ENCODE measurements around the gene S1PR5. TPM values are rescaled to one million over a fixed set of nuclear protein-coding genes. Genes with fewer than 3 reads are reported as not detected.
A peak's percentile ranks its signal among the peaks of the same experiment; 100 is the strongest.
"Not testable (repeated sequence)": the region's sequence is repeated elsewhere in the genome, so short reads cannot be mapped to it uniquely, and the experiment has no call there.

Gene S1PR5
- polyA plus RNA-seq, 3 donors = 1.2 to 1.4 (median 1.2) TPM

DNA sequence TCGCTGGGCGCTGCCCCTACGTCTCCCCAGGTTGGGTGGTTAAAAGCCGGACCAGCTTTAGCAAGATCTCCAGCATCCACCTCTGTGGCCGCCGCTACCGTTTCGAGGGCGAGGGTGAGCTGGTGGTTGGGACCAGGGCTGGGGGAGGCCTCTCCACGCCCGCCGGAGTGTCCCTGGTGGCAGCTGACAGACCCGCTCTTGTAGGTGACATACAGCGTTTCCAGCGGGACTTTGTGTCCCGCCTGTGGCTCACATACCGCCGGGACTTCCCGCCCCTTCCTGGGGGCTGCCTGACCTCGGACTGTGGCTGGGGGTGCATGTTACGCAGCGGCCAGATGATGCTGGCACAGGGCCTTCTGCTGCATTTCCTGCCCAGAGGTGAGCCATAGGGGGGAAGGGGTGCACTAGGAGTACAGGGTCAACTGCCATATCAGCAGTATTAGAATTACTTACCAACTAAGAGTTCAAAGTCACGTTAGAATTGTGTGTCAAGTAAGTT, 27.6 kb upstream of the S1PR5 start:
- DNase-seq = no peak

GRCh38 chr19:10544242-10544752, 27.1 kb upstream of the S1PR5 start:
- no peak for DNase-seq

DNA sequence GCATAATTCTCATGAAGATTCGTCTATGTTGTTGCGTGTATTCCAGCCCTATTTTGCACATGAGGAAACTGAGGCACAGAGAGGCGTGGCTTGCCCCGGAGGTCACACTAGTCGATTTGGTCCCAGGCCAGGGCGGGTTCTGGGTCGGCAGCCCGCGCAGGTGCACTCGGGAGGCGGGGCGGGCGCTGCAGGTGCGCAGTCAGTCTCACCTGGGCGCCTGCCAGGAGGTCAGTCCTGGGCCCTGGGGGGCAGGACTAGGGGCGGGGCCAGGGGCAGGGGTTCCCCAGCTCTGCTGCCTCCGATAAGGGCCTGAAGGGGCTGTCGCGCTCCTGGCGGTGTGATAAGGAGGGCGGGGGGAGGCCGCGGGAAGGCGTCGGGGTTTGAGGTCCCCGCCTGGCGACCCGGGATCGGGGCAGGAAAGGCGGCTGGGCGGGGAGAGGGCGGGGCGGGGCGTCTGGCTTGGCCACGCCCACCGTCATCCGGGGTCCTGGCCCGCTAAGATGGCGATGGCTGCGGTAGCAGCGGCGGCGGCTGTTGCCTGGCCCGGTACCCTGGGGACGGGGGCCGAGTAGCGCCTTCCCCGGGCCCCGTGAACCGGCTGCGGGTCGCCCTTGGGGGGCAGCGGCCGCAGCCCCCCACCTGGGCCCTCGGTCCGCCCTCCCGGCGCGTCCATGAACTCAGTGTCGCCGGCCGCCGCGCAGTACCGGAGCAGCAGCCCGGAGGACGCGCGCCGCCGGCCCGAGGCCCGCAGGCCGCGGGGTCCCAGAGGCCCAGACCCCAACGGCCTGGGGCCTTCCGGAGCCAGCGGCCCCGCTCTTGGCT, 26.4 kb upstream of the S1PR5 start, which contains the start of gene ATG4D:
TSS of gene ATG4D (plus strand) at position 485 of the 822 bp plus-strand sequence. CDS start at position 672, 187 bp downstream.
- DNase-seq = peak; percentile 71

- DNase-seq = no peak
Measured at GRCh38 chr19:10543059-10543419, 25.8 kb upstream of the S1PR5 start.

DNA sequence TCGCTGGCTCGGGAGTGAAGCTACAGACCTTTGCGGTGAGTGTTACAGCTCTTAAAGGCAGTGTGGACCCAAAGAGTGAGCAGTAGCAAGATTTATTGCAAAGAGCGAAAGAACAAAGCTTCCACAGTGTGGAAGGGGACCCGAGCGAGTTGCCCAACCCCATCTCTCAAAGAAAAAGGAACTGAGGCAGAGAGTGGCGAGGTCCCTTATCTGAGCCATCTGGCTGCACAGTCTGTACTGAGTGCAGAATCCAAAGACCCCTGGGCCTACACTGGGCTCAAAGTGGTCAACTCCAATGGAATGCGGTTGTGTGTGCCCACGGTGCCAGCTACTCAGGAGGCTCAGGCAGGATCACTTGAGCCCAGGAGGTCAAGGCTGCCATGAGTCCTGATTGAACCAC, 21.8 kb upstream of the S1PR5 start:
- not testable (repeated sequence) for DNase-seq

DNA sequence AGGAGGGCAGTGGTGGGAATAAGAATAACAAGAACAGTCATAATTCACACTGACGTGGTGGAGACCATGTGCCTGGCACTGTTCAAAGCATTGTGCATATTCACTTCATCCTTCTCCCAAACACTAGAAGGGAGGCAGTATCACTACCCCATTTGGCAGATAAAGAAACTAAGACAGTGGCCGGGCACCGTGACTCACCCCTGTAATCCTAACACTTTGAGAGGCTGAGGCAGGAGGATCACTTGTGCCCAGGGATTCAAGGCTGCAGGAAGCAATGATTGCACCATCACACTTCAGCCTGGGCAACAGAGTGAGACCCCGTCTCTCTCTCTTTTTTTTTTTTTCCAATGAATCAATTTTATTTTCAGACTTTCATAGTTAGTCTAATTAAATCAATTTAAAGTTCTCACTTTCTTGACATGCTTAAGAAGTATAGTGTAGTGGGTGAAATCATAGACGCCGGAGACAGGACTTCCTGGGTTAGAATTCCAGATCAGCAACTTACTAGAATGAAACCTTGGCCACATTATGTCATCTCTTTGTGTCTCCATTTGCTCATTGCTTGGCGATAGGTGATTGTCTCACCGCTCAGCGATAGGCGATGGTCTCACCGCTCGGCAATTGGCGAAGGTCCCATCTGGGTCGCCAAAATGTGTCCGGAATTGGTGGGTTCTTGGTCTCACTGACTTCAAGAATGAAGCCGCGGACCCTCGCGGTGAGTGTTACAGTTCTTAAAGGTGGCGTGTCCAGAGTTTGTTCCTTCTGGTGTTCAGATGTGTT, 21.1 kb upstream of the S1PR5 start:
- no peak for DNase-seq

GRCh38 chr19:10537668-10538067, 20.4 kb upstream of the S1PR5 start:
- DNase-seq = no peak

GRCh38 chr19:10535613-10536012, 18.4 kb upstream of the S1PR5 start:
- no peak for DNase-seq

- no peak for DNase-seq
Measured at GRCh38 chr19:10533646-10534386, 16.6 kb upstream of the S1PR5 start.

GRCh38 chr19:10532457-10532856, 15.2 kb upstream of the S1PR5 start:
- no peak for DNase-seq

DNA sequence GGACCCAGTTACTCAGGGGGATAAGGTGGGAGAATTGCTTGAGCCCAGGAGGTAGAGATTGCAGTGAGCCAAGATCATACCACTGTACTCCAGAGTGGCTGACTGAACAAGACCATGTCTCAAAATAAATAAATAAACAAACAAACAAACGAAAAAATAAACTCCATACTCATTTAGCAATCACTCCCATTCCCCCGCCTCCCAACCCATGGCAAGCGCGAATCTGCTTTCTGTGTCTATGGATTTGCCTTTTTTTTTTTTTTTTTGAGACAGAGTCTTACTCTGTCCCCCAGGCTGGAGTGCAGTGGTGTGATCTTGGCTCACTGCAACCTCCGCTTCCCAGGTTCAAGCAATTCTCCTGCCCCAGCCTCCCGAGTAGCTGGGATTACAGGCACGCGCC, 9.6 kb upstream of the S1PR5 start:
- DNase-seq = not testable (repeated sequence)

- no peak for DNase-seq
Measured at GRCh38 chr19:10525636-10526035, 8.4 kb upstream of the S1PR5 start.

- no peak for DNase-seq
Measured at GRCh38 chr19:10523135-10523636, 5.9 kb upstream of the S1PR5 start.

DNA sequence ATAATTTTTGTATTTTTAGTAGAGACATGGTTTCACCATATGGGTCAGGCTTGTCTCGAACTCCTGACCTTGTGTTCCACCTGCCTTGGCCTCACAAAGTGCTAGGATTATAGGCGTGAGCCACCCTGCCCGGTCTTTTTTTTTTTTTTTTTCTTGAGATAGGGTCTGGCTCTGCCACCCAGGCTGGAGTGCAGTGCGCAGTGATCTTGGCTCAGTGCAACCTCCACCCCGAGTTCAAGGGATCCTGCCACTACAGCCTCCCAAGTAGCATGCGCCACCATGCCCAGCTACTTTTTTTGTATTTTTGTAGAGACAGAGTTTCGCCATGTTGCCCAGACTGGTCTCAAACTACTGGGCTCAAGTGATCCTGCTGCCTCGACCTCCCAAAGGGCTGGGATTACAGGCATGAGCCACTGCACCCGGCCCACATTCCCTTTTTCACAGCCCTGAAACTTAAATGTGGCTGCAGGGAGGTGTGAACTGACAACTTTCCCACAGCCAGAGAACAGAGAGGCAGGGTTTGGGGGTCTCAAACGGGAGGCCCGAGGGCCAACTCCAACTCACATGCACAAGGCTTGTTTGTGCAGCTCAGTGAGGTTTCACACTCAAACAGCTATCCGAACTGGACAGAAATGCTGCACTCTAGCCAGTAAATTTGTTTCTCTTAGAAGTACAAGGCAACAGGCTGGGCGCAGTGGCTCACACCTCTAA, 4.4 kb upstream of the S1PR5 start:
- DNase-seq = no peak

DNA sequence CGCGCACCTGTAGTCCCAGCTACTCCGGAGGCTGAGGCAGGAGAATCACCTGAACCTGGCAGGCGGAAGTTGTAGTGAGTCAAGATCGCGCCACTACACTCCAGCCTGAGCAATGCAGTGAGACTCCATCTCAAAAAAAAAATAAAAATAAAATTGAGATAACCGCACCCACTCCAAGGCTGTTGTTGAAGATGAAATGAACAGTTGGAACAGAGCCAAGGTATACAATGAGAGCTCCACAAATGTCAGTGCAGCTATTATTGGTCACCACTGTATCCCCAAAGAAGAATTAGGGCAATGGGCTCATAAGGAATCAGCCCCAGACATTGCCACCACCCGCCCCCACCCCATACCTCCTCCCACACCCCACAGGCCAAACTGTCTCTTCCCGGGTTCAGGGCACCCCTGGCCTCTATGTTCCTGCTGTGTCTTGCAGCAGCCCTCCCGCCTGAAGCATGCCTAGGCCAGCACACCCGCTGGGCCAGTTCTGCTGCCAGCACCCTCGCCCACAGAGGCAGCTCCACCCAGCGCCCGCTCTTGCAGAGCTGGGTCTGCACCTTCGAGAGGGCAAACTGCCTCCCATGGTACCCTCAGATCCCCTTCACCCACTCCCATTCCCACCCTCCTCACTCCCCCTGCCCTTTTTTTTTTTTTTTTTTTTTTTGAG, 3.5 kb upstream of the S1PR5 start:
- no peak for DNase-seq

- DNase-seq = no peak
Measured at GRCh38 chr19:10519421-10519820, 2.2 kb upstream of the S1PR5 start.

DNA sequence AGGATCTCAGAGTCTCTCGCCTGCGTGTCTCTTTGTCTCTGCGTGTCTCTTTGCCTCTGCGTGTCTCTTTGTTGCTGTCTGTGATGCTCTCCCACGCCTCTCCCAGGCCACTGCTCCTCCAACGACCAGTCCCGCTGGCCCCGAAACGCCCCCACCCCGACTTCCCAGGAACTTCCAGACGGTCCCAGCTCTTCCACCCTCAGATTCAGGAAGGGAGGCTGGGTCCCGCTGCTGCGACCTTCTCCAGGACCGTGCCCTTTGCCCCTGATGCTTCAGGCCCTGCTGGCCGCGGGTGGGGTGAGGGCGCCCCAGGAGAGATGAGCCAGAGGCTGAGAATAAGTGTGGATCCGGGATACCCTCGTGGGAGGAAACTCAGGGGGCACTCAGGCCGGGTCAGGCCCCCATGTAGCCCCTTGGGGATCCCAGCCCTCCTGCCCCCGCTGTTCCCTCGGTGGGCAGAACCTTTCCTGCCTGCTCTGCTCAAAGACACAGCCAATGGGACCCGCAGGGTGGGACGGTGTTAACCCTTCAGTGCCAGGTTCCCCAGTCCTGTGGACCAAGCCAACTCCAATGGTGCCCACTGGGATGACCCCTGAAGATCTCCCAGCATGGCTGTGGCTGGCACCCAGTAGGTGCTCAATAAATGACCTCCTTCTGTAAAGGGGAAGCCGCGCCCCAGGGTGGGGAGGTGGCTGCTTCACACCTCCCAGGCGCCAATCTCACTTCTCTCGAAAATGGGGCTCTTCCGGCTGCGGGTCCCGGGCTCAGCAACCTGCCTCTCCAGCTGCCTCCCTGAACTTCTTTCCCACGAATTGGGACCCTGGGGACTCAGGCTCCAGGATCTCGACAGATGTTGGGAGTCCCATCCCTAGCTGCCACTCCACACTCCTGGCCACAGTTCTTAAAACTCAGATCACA, 1.5 kb upstream of the S1PR5 start:
- DNase-seq = no peak

DNA sequence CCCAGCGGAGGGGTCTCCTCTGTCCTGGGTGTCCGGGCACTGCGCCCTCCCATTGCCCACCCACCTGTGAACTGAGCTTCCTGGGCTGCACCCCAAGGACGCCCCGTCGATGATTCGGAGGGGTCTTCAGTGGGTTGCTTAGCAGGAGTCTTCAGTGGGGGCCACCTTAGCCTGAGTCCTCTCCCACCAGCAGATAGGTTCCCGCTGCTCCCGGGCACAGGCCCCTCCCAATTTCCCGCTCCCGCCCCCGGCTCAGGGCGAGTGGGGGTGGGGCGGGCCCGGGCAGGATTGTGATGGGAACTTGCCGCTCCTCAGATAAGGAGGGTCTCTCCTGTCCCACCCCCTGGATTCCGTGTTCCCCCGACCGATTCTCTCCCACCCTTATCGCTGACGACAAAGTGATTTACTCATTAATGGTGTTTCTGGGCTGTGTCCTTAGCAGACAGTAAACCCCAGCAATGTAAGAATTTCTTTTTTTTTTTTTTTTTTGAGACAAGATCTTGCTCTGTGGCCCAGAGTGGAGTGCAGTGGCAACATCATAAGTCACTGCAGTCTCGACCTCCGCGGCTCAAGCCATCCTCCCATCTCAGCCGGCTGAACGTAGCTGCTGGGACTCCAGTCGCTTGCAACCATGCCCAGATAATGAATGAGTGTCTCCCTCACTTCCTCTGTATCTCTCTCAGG, 655 bp upstream of the S1PR5 start:
- DNase-seq = no peak
